ENCODE data around the gene PRR18.

PRR18 gene

GRCh38 chr6:166274739-166275370, 33.3 kb downstream of the PRR18 start:
- no peak for DNase-seq (ENCODE audit: low spot score)

GRCh38 chr6:166274163-166274562, 34.0 kb downstream of the PRR18 start:
- no peak for DNase-seq (ENCODE audit: low spot score)

- no peak for DNase-seq (ENCODE audit: low spot score)
Measured at GRCh38 chr6:166271376-166271765, 36.8 kb downstream of the PRR18 start.

- no peak for DNase-seq (ENCODE audit: low spot score)
Measured at GRCh38 chr6:166270706-166271375, 37.4 kb downstream of the PRR18 start.

- DNase-seq (ENCODE audit: low spot score) = no peak
Measured at GRCh38 chr6:166269301-166270039, 38.7 kb downstream of the PRR18 start.

GRCh38 chr6:166268431-166268830, 39.8 kb downstream of the PRR18 start:
- DNase-seq (ENCODE audit: low spot score) = no peak

- no peak for DNase-seq (ENCODE audit: low spot score)
Measured at GRCh38 chr6:166267526-166267925, 40.7 kb downstream of the PRR18 start.

GRCh38 chr6:166266336-166266735, 41.9 kb downstream of the PRR18 start:
- no peak for DNase-seq (ENCODE audit: low spot score)

- DNase-seq (ENCODE audit: low spot score) = no peak
Measured at GRCh38 chr6:166262743-166263515, 45.3 kb downstream of the PRR18 start.

- DNase-seq (ENCODE audit: low spot score) = no peak
Measured at GRCh38 chr6:166259296-166259977, 48.8 kb downstream of the PRR18 start.

- no peak for DNase-seq (ENCODE audit: low spot score)
Measured at GRCh38 chr6:166258854-166259276, 49.3 kb downstream of the PRR18 start.

GRCh38 chr6:166257911-166258318, 50.3 kb downstream of the PRR18 start:
- DNase-seq (ENCODE audit: low spot score) = no peak

Measured in NAMALWA (cell line).